GM19438 (cell line): ENCODE data around the gene COX10.
"Not testable (repeated sequence)": the region's sequence is repeated elsewhere in the genome, so short reads cannot be mapped to it uniquely, and the experiment has no call there.

Experiments used
- ATAC-seq: cut with Tn5 transposase; IDR thresholded peaks from one replicate; pipeline ENCODE4 v1.9.1; 2021; ENCODE audit warnings: low read depth; ENCODE audit not compliant: unreplicated experiment

The COX10 gene

GRCh38 chr17:14168582-14168981 lies 99.3 kb downstream of the COX10 start:
- ATAC-seq, result no peak

GRCh38 chr17:14169287-14169686 lies 100.0 kb downstream of the COX10 start:
- no peak for ATAC-seq

- ATAC-seq, result no peak
Observed at GRCh38 chr17:14169901-14170300, 100.6 kb downstream of the COX10 start.

- not testable (repeated sequence) for ATAC-seq
Observed at GRCh38 chr17:14176989-14177388, 107.7 kb downstream of the COX10 start.

- not testable (repeated sequence) for ATAC-seq
Observed at GRCh38 chr17:14177801-14178200, 108.5 kb downstream of the COX10 start.

GRCh38 chr17:14179951-14180350 lies 110.6 kb downstream of the COX10 start:
- ATAC-seq, result not testable (repeated sequence)

- not testable (repeated sequence) for ATAC-seq
Observed at GRCh38 chr17:14182084-14182483, 112.8 kb downstream of the COX10 start.

GRCh38 chr17:14184536-14184935 lies 115.2 kb downstream of the COX10 start:
- ATAC-seq, result not testable (repeated sequence)

- not testable (repeated sequence) for ATAC-seq
Observed at GRCh38 chr17:14186443-14186842, 117.1 kb downstream of the COX10 start.

GRCh38 chr17:14190774-14191173 lies 121.5 kb downstream of the COX10 start:
- not testable (repeated sequence) for ATAC-seq

- ATAC-seq, result not testable (repeated sequence)
Observed at GRCh38 chr17:14191469-14191868, 122.2 kb downstream of the COX10 start.

GRCh38 chr17:14192039-14192438 lies 122.7 kb downstream of the COX10 start:
- ATAC-seq, result not testable (repeated sequence)

- not testable (repeated sequence) for ATAC-seq
Observed at GRCh38 chr17:14192636-14193344, 123.5 kb downstream of the COX10 start.

GRCh38 chr17:14196377-14196997 lies 127.2 kb downstream of the COX10 start:
- ATAC-seq, result no peak

- no peak for ATAC-seq
Observed at GRCh38 chr17:14197057-14197456, 127.8 kb downstream of the COX10 start.

- ATAC-seq, result no peak
Observed at GRCh38 chr17:14197586-14197985, 128.3 kb downstream of the COX10 start.

GRCh38 chr17:14198013-14198412 lies 128.7 kb downstream of the COX10 start:
- no peak for ATAC-seq

GRCh38 chr17:14198575-14198974 lies 129.3 kb downstream of the COX10 start:
- no peak for ATAC-seq

- no peak for ATAC-seq
Observed at GRCh38 chr17:14199601-14200000, 130.3 kb downstream of the COX10 start.

- ATAC-seq, result no peak
Observed at GRCh38 chr17:14200354-14200753, 131.1 kb downstream of the COX10 start.

GRCh38 chr17:14201021-14201987 lies 132.0 kb downstream of the COX10 start:
- ATAC-seq, result no peak
